Suprapubic skin (tissue), 4 donors: Measurements from ENCODE around the gene FMO1.

Experiments
- POLR2A ChIP-seq, 2 donors: fragments of 450-650 bp; IDR thresholded peaks; one replicate each; pipeline ENCODE4 v1.6.1; 2017; ENCODE audit warnings: antibody characterized with exemption in 2 of 2, mild to moderate bottlenecking in 2 of 2, moderate library complexity in 2 of 2
- POLR2AphosphoS5 ChIP-seq, 3 donors: sonication (generic); formaldehyde crosslinking; IDR thresholded peaks; one replicate each; pipeline ENCODE4 v1.6.1; 2017; ENCODE audit warnings: antibody characterized with exemption in 3 of 3
- TF ChIP-seq, protein P1 (sequence below), 2 donors: fragments of 200-600 bp in 1 of 2; fragments of 450-650 bp in 1 of 2; sonication (generic) in 1 of 2; IDR thresholded peaks; one replicate each; pipeline ENCODE4 v1.5.1; 2016 to 2019; ENCODE audit warnings: antibody characterized with exemption in 2 of 2, mild to moderate bottlenecking in 1 of 2, moderate library complexity in 1 of 2

GRCh38 chr1:171206978-171207355 lies 41.3 kb upstream of the FMO1 start:
- TF ChIP-seq POLR2A (IDR thresholded peaks at IDR 0.05) = no peak
- TF ChIP-seq, protein P1, sequence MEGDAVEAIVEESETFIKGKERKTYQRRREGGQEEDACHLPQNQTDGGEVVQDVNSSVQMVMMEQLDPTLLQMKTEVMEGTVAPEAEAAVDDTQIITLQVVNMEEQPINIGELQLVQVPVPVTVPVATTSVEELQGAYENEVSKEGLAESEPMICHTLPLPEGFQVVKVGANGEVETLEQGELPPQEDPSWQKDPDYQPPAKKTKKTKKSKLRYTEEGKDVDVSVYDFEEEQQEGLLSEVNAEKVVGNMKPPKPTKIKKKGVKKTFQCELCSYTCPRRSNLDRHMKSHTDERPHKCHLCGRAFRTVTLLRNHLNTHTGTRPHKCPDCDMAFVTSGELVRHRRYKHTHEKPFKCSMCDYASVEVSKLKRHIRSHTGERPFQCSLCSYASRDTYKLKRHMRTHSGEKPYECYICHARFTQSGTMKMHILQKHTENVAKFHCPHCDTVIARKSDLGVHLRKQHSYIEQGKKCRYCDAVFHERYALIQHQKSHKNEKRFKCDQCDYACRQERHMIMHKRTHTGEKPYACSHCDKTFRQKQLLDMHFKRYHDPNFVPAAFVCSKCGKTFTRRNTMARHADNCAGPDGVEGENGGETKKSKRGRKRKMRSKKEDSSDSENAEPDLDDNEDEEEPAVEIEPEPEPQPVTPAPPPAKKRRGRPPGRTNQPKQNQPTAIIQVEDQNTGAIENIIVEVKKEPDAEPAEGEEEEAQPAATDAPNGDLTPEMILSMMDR (IDR thresholded peaks at IDR 0.05) = no peak
- TF ChIP-seq POLR2AphosphoS5 (IDR thresholded peaks at IDR 0.05) = no peak
